H1 (cell line): ENCODE results near the gene FITM1. TPM values are rescaled to one million over a fixed set of nuclear protein-coding genes. Genes with fewer than 3 reads are reported as not detected.

ENCODE experiments used
- BACH1 ChIP-seq: IDR thresholded peaks from 2 replicates; pipeline ENCODE4 v1.6.1; 2012; ENCODE audit warnings: low read length, improper control_type of control experiment
- BCL11A ChIP-seq, 2 experiments: IDR thresholded peaks; one replicate each; pipeline ENCODE4 v1.6.1; 2011; ENCODE audit warnings: low read depth in 2 of 2, low read length in 2 of 2, mild to moderate bottlenecking in 2 of 2
- CEBPB ChIP-seq: IDR thresholded peaks from 2 replicates; pipeline ENCODE4 v1.6.1; 2012; ENCODE audit warnings: low read depth, low read length
- CREB1 ChIP-seq: IDR thresholded peaks from 2 replicates; pipeline ENCODE4 v1.6.1; 2012; ENCODE audit warnings: inconsistent platforms
- EGR1 ChIP-seq: IDR thresholded peaks from 2 replicates; pipeline ENCODE4 v1.6.1; 2011; ENCODE audit warnings: low read depth, low read length, borderline replicate concordance
- GABPA ChIP-seq: IDR thresholded peaks from 2 replicates; pipeline ENCODE4 v1.6.1; 2011; ENCODE audit warnings: mild to moderate bottlenecking, low read length, moderate library complexity, borderline replicate concordance; ENCODE audit not compliant: insufficient read depth
- JUN ChIP-seq: IDR thresholded peaks from 2 replicates; pipeline ENCODE4 v1.6.1; 2011; ENCODE audit warnings: low read depth, mild to moderate bottlenecking, improper control_type of control experiment, low read length
- KDM5A ChIP-seq: fragments of 200-600 bp; IDR thresholded peaks from 2 replicates; pipeline ENCODE4 v1.7.1; 2012; ENCODE audit warnings: mild to moderate bottlenecking, low read length, inconsistent platforms, mixed read lengths
- MAX ChIP-seq: IDR thresholded peaks from 2 replicates; pipeline ENCODE4 v1.6.1; 2012; ENCODE audit warnings: inconsistent platforms
- NANOG ChIP-seq: IDR thresholded peaks from 2 replicates; pipeline ENCODE4 v1.6.1; 2011; ENCODE audit warnings: low read length, low read depth, mild to moderate bottlenecking, inconsistent platforms; ENCODE audit not compliant: insufficient read depth, poor library complexity, severe bottlenecking
- NRF1 ChIP-seq: IDR thresholded peaks from 2 replicates; pipeline ENCODE4 v1.6.1; 2011; ENCODE audit warnings: mild to moderate bottlenecking, low read depth, low read length, improper control_type of control experiment
- PHF8 ChIP-seq: fragments of 200-600 bp; sonication (generic); conservative IDR thresholded peaks from 2 replicates; pipeline ENCODE4 v1.7.1; 2012; ENCODE audit warnings: low read depth, mild to moderate bottlenecking, inconsistent platforms, low read length, moderate library complexity
- POLR2A ChIP-seq, 2 experiments: IDR thresholded peaks; 1 replicate in 1 of 2; 2 replicates in 1 of 2; pipeline ENCODE4 v1.6.1; 2011; ENCODE audit warnings: low read depth in 2 of 2, low read length in 2 of 2, mild to moderate bottlenecking in 2 of 2; ENCODE audit errors: control extremely low read depth in 1 of 2
- POU5F1 ChIP-seq: IDR thresholded peaks from 2 replicates; pipeline ENCODE4 v1.6.1; 2011; ENCODE audit warnings: low read depth, mild to moderate bottlenecking, low read length, moderate library complexity
- SAP30 ChIP-seq: fragments of 300-600 bp; sonication (generic); IDR thresholded peaks from 2 replicates; pipeline ENCODE4 v1.7.1; 2012; ENCODE audit warnings: low read length, moderate library complexity, mild to moderate bottlenecking, inconsistent platforms; ENCODE audit not compliant: insufficient read depth, insufficient replicate concordance
- SIX5 ChIP-seq: IDR thresholded peaks from 2 replicates; pipeline ENCODE4 v1.6.1; 2011; ENCODE audit warnings: mild to moderate bottlenecking, low read depth, low read length
- USF2 ChIP-seq: IDR thresholded peaks from 2 replicates; pipeline ENCODE4 v1.6.1; 2011; ENCODE audit warnings: low read length, improper control_type of control experiment
- polyA plus RNA-seq, 7 experiments: library from polyadenylated mRNA; depleted of rRNA in 3 of 7; stranded (reverse) in 5 of 7; unstranded in 2 of 7; fragments of >200 nt in 5 of 7; fragments of 200-250 nt in 2 of 7; gene quantifications; 1 replicate in 5 of 7; 2 replicates in 1 of 7; 4 replicates in 1 of 7; pipeline versions ENCODE4 v1.2.1 to v1.2.3, GENCODE V29; 2011 to 2013; ENCODE audit warnings: missing spikeins in 2 of 7, mixed read lengths in 2 of 7
- total RNA-seq: library from RNA; stranded (reverse); fragmentation: NEBNext Ultra II Directional; extraction: Animal tissue kit (Norgen Biotek cat#: 25700); gene quantifications from 2 replicates; pipeline ENCODE4 v1.2.1, GENCODE V29; 2021
- TF ChIP-seq, protein P1 (sequence below): IDR thresholded peaks from 2 replicates; pipeline ENCODE4 v1.6.1; 2011; ENCODE audit warnings: low read depth, mild to moderate bottlenecking, low read length; ENCODE audit not compliant: insufficient read depth
- TF ChIP-seq, protein P2 (sequence below): IDR thresholded peaks from 2 replicates; pipeline ENCODE4 v1.6.1; 2012; ENCODE audit warnings: low read length, inconsistent platforms

The FITM1 gene
- total and polyA plus RNA-seq, 2 of the 8 experiments (the other 6 are each of a cell fraction or from before 2014, with no cell fraction given) = 0.53 to 0.76 TPM

GRCh38 chr14:24080888-24081738 lies 49.3 kb upstream of the FITM1 start (continued):
- 0 out of 2 replicates have a peak, but pooled peaks have one; percentile 14 for TF ChIP-seq CREB1
- TF ChIP-seq MAX = peak; percentile 47
- no peak for TF ChIP-seq BCL11A (IDR thresholded peaks at IDR 0.05; ENCODE audit: low read depth in 2 of 2, low read length in 2 of 2)
- no peak for TF ChIP-seq CEBPB
- TF ChIP-seq POLR2A (IDR thresholded peaks at IDR 0.05; ENCODE audit: control extremely low read depth in 1 of 2, low read depth in 2 of 2, low read length in 2 of 2) = peak in 1 of 2 experiments; percentile 50; a peak in 1 of 3 replicates
- TF ChIP-seq JUN = no peak
- no peak for TF ChIP-seq USF2
- TF ChIP-seq NRF1 = no peak
- TF ChIP-seq BACH1 = no peak
- TF ChIP-seq POU5F1 = no peak
- TF ChIP-seq SIX5 = no peak
- no peak for TF ChIP-seq NANOG
- no peak for TF ChIP-seq GABPA
- no peak for TF ChIP-seq PHF8
- no peak for TF ChIP-seq KDM5A
- TF ChIP-seq, protein P1, sequence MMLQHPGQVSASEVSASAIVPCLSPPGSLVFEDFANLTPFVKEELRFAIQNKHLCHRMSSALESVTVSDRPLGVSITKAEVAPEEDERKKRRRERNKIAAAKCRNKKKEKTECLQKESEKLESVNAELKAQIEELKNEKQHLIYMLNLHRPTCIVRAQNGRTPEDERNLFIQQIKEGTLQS = no peak
- TF ChIP-seq, protein P2, sequence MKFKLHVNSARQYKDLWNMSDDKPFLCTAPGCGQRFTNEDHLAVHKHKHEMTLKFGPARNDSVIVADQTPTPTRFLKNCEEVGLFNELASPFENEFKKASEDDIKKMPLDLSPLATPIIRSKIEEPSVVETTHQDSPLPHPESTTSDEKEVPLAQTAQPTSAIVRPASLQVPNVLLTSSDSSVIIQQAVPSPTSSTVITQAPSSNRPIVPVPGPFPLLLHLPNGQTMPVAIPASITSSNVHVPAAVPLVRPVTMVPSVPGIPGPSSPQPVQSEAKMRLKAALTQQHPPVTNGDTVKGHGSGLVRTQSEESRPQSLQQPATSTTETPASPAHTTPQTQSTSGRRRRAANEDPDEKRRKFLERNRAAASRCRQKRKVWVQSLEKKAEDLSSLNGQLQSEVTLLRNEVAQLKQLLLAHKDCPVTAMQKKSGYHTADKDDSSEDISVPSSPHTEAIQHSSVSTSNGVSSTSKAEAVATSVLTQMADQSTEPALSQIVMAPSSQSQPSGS = no peak
- no peak for TF ChIP-seq SAP30
- TF ChIP-seq EGR1 = no peak
